ENCODE data around the gene KCNC3. TPM values are rescaled to one million over a fixed set of nuclear protein-coding genes. Genes with fewer than 3 reads are reported as not detected.
A peak's percentile ranks its signal among the peaks of the same experiment; 100 is the strongest.

The KCNC3 gene
- total RNA-seq, 1 experiment from 2014 or later, result 17.3 TPM

DNA sequence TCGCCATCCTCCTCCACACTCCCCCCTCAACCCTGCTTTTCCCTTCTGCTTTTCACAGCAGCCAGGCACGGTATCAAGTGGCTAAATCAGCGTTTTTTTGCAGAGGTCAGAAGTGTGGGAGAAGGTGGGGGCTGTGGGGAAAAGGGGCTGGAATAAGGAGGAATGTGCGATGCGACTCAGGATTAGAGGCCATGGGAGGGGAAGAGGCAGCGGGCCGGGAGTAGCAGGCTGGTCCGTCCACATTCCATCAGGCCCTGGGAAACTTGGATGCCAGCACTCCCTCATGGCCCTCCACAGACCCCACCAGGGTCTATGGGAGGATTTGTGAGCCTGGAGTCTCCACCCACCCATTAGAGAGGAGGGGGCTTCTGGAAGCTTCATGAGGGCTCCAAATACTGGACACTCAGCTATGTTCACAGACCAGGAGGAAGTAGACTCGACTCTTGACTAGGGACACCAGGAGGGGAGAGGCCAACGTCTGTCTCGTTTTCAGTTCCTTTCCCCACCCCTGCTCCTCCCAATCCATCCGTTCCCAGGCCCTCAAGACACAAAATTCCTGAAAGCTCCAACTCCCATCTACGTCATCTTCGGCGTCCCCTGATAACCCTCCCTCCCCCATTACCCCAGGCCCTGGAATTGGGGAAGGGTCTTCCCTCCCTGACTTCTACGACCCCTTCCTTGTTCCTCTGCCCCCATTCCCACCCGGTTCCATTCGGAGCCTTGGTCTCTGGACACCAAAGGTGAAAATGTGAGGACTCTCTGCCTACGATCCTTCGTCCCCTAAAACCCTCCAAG lies 3.3 kb upstream of the KCNC3 start:
- Histone ChIP-seq H3K9me3 (ENCODE audit: control insufficient read depth, low read depth, low read length) (no peaks in the 10 kb centered on the region), H3T11ph (ENCODE audit: low read length) (no peak overlapping the region), H3K56ac (ENCODE audit: insufficient read length, low read depth, low read length) (no peak overlapping the region), H3K18ac (ENCODE audit: insufficient read length, low read depth, low read length) (peak overlapping the region; percentile 92), H2AFZ (ENCODE audit: low read length) (no peak overlapping the region), H3K4ac (ENCODE audit: low read depth, low read length) (no peak overlapping the region; the same call in 1 of the 2 replicates), H4K91ac (ENCODE audit: insufficient read length, low read depth, low read length) (peak overlapping the region; percentile 65), H3K23ac (ENCODE audit: insufficient read length, low read depth, low read length) (no peak overlapping the region), H3K27me3 (ENCODE audit: insufficient read depth, low read length) (peaks cover 4% of the 10 kb centered on the region; the same call in 1 of the 2 replicates), H3K79me1 (ENCODE audit: insufficient read depth, low read depth, low read length, poor library complexity, severe bottlenecking) (no peaks in the 10 kb centered on the region), H4K5ac (ENCODE audit: insufficient read length, low read depth, low read length) (no peak overlapping the region), H4K8ac (replicated peaks; ENCODE audit: insufficient read length, low read depth, low read length) (no peak overlapping the region), H4K20me1 (ENCODE audit: control insufficient read depth, insufficient read depth, insufficient read length) (no peaks in the 10 kb centered on the region), H3K9ac (ENCODE audit: extremely low read depth, insufficient read length, low read length) (peak overlapping the region; percentile 77), H3K23me2 (ENCODE audit: insufficient read length, low read depth, low read length, poor library complexity, severe bottlenecking) (peaks cover 26% of the 10 kb centered on the region), H3K27ac (ENCODE audit: insufficient read length, low read depth, low read length) (peak overlapping the region; percentile 71), H2BK5ac (ENCODE audit: insufficient read length, low read length) (no peak overlapping the region), H2BK20ac (ENCODE audit: low read depth, low read length, poor library complexity, severe bottlenecking) (no peak overlapping the region), H3K79me2 (ENCODE audit: insufficient read depth, low read length) (no peaks in the 10 kb centered on the region), H2BK120ac (ENCODE audit: low read depth, low read length, poor library complexity, severe bottlenecking) (peak overlapping the region; percentile 52), H2AK5ac (ENCODE audit: insufficient read length, low read length) (no peak overlapping the region), H3K14ac (ENCODE audit: insufficient read depth, low read length) (peak overlapping the region; percentile 84; the same call in 1 of the 2 replicates), H3K4me1 (ENCODE audit: insufficient read depth, low read length) (peaks cover 4% of the 10 kb centered on the region; the same call in 1 of the 2 replicates), H2BK15ac (ENCODE audit: low read depth, low read length) (no peak overlapping the region), H2BK12ac (ENCODE audit: insufficient read length, low read depth, low read length) (peak overlapping the region; percentile 40), H3K4me2 (ENCODE audit: insufficient read depth, insufficient read length, low read length) (peak overlapping the region; percentile 77)
- peak; percentile 73 for DNase-seq
- Mint-ChIP-seq H3K27ac (peak overlapping the region; percentile 95 to 99 (median 98)), H3K27me3 (ENCODE audit: low read depth) (peaks cover 24% of the 10 kb centered on the region), H3K4me3 (peak overlapping the region; percentile 89 to 94), H3K36me3 (ENCODE audit: insufficient read depth in 1 of 3, low read depth in 3 of 3) (peaks cover 0 to 6% (median 4%) of the 10 kb centered on the region in 3 experiments; a peak in 5 of 7 replicates), H3K9me3 (peaks cover 3 to 12% of the 10 kb centered on the region in 2 experiments; a peak in 4 of 5 replicates), H3K4me1 (peaks cover 38 to 51% of the 10 kb centered on the region in 2 experiments)
- TF ChIP-seq, protein P1, sequence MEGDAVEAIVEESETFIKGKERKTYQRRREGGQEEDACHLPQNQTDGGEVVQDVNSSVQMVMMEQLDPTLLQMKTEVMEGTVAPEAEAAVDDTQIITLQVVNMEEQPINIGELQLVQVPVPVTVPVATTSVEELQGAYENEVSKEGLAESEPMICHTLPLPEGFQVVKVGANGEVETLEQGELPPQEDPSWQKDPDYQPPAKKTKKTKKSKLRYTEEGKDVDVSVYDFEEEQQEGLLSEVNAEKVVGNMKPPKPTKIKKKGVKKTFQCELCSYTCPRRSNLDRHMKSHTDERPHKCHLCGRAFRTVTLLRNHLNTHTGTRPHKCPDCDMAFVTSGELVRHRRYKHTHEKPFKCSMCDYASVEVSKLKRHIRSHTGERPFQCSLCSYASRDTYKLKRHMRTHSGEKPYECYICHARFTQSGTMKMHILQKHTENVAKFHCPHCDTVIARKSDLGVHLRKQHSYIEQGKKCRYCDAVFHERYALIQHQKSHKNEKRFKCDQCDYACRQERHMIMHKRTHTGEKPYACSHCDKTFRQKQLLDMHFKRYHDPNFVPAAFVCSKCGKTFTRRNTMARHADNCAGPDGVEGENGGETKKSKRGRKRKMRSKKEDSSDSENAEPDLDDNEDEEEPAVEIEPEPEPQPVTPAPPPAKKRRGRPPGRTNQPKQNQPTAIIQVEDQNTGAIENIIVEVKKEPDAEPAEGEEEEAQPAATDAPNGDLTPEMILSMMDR (conservative IDR thresholded peaks at IDR 0.05), result no peak
- no CpG with 5 or more reads among the region's 20 CpGs for WGBS (ENCODE audit: extremely low coverage, insufficient read length, low lambda C conversion rate)
